Mesenchymal stem cell (in vitro differentiated cells and primary cell): Measurements from ENCODE around the gene RPE65.

ENCODE experiments used
- DNase-seq: peaks from one replicate; pipeline ENCODE4 v3.0.0-alpha.2; 2013
- H2AFZ ChIP-seq: one replicate; pipeline ENCODE4 v1.6.1; 2013; ENCODE audit warnings: low read depth, mild to moderate bottlenecking, control low read depth, inconsistent platforms, low read length, moderate library complexity
- H2AK5ac ChIP-seq: 2 replicates; pipeline ENCODE4 v1.6.1; 2013; ENCODE audit warnings: low read length, moderate library complexity, mild to moderate bottlenecking, inconsistent platforms; ENCODE audit not compliant: severe bottlenecking
- H2BK120ac ChIP-seq: one replicate; pipeline ENCODE4 v1.6.1; 2013; ENCODE audit warnings: low read depth, mild to moderate bottlenecking, inconsistent platforms, low read length, moderate library complexity
- H2BK12ac ChIP-seq, 2 experiments: one replicate each; pipeline ENCODE4 v1.6.1; 2013; ENCODE audit warnings: inconsistent platforms in 2 of 2, low read length in 2 of 2, mild to moderate bottlenecking in 2 of 2, moderate library complexity in 2 of 2, control low read depth in 1 of 2
- H2BK15ac ChIP-seq: one replicate; pipeline ENCODE4 v1.6.1; 2013; ENCODE audit warnings: mild to moderate bottlenecking, low read depth, inconsistent platforms; ENCODE audit not compliant: poor library complexity, severe bottlenecking
- H2BK5ac ChIP-seq: 2 replicates; pipeline ENCODE4 v1.6.1; 2013; ENCODE audit warnings: low read depth, mild to moderate bottlenecking, low read length, control low read depth, inconsistent platforms; ENCODE audit not compliant: poor library complexity, severe bottlenecking
- H3K14ac ChIP-seq, 2 experiments: one replicate each; pipeline ENCODE4 v1.6.1; 2013; ENCODE audit warnings: inconsistent platforms in 2 of 2, low read length in 2 of 2, control low read depth in 1 of 2, mild to moderate bottlenecking in 1 of 2, moderate library complexity in 1 of 2
- H3K18ac ChIP-seq, 2 experiments: one replicate each; pipeline ENCODE4 v1.6.1; 2013; ENCODE audit warnings: inconsistent platforms in 2 of 2, low read length in 2 of 2, control low read depth in 1 of 2, low read depth in 1 of 2, mild to moderate bottlenecking in 1 of 2
- H3K23ac ChIP-seq, 2 experiments: one replicate each; pipeline ENCODE4 v1.6.1; 2013; ENCODE audit warnings: inconsistent platforms in 2 of 2, low read length in 2 of 2, mild to moderate bottlenecking in 2 of 2, moderate library complexity in 2 of 2, control low read depth in 1 of 2
- H3K27ac ChIP-seq: 2 replicates; pipeline ENCODE4 v1.5.1; 2013; ENCODE audit warnings: mild to moderate bottlenecking, moderate library complexity, low read length, control low read depth, inconsistent platforms; ENCODE audit not compliant: poor library complexity, severe bottlenecking
- H3K27me3 ChIP-seq, 2 experiments: 2 replicates each; pipeline versions ENCODE4 v1.6.1 to v1.7.0; 2013; ENCODE audit warnings: low read length in 2 of 2, mild to moderate bottlenecking in 2 of 2, moderate library complexity in 2 of 2, control low read depth in 1 of 2, inconsistent platforms in 1 of 2; ENCODE audit not compliant: control insufficient read depth in 1 of 2, insufficient read depth in 1 of 2
- H3K36me3 ChIP-seq, 2 experiments: 2 replicates each; pipeline versions ENCODE4 v1.6.1 to v1.7.0; 2013; ENCODE audit warnings: low read length in 2 of 2, control low read depth in 1 of 2, inconsistent platforms in 1 of 2, low read depth in 1 of 2, mild to moderate bottlenecking in 1 of 2; ENCODE audit not compliant: insufficient read depth in 2 of 2, control insufficient read depth in 1 of 2
- H3K4ac ChIP-seq, 2 experiments: one replicate each; pipeline ENCODE4 v1.6.1; 2013; ENCODE audit warnings: inconsistent platforms in 2 of 2, low read length in 2 of 2, mild to moderate bottlenecking in 2 of 2, moderate library complexity in 2 of 2, control low read depth in 1 of 2, low read depth in 1 of 2
- H3K4me1 ChIP-seq: 2 replicates; pipeline ENCODE4 v1.6.1; 2013; ENCODE audit warnings: low read depth, low read length, control low read depth; ENCODE audit not compliant: control insufficient read depth, insufficient read depth
- H3K4me2 ChIP-seq: 2 replicates; pipeline ENCODE4 v1.6.1; 2013; ENCODE audit warnings: low read length, mild to moderate bottlenecking, inconsistent platforms; ENCODE audit not compliant: poor library complexity, severe bottlenecking
- H3K4me3 ChIP-seq, 2 experiments: 2 replicates each; pipeline versions ENCODE4 v1.5.1 to v1.7.0; 2013; ENCODE audit warnings: low read length in 2 of 2, mild to moderate bottlenecking in 2 of 2, control low read depth in 1 of 2, low read depth in 1 of 2; ENCODE audit not compliant: insufficient read depth in 1 of 2
- H3K79me1 ChIP-seq: replicated peaks from 2 replicates; pipeline ENCODE4 v1.6.1; 2013; ENCODE audit warnings: mild to moderate bottlenecking, control low read depth, low read length, inconsistent platforms; ENCODE audit not compliant: poor library complexity, severe bottlenecking
- H3K9ac ChIP-seq: 2 replicates; pipeline ENCODE4 v1.7.0; 2013; ENCODE audit warnings: mild to moderate bottlenecking, low read length, moderate library complexity
- H3K9me3 ChIP-seq: 2 replicates; pipeline ENCODE4 v1.7.0; 2013; ENCODE audit warnings: mild to moderate bottlenecking, low read length; ENCODE audit not compliant: control insufficient read depth
- H4K8ac ChIP-seq: one replicate; pipeline ENCODE4 v1.6.1; 2013; ENCODE audit warnings: inconsistent platforms, mild to moderate bottlenecking, low read length, moderate library complexity
- H4K91ac ChIP-seq: one replicate; pipeline ENCODE4 v1.6.1; 2013; ENCODE audit warnings: mild to moderate bottlenecking, low read length, inconsistent platforms
- WGBS: methylation state at CpG from one replicate; pipeline ENCODE4 v1.1.7; 2013; ENCODE audit warnings: mixed read lengths; 5-methylcytosine and 5-hydroxymethylcytosine counted together

RPE65 gene

GRCh38 chr1:68433395-68433794 lies 16.4 kb downstream of the RPE65 start:
- Histone ChIP-seq H2AFZ (no peak overlapping the region), H2BK12ac (no peak overlapping the region), H3K27me3 (peaks cover 0 to 2% of the 10 kb centered on the region in 2 experiments), H3K14ac (no peak overlapping the region), H3K36me3 (no peaks in the 10 kb centered on the region), H3K27ac (no peak overlapping the region), H3K9ac (no peak overlapping the region), H3K79me1 (no peaks in the 10 kb centered on the region), H3K4me3 (no peak overlapping the region), H3K18ac (no peak overlapping the region), H3K23ac (no peak overlapping the region), H4K8ac (no peak overlapping the region), H3K4me1 (no peaks in the 10 kb centered on the region), H2AK5ac (no peak overlapping the region), H2BK5ac (no peak overlapping the region), H2BK120ac (no peak overlapping the region), H2BK15ac (no peak overlapping the region), H3K9me3 (no peaks in the 10 kb centered on the region), H3K4me2 (no peak overlapping the region), H3K4ac (no peak overlapping the region), H4K91ac (no peak overlapping the region)
- DNase-seq: no peak
- WGBS: 95% methylated on average over 2 of the region's 2 CpGs

GRCh38 chr1:68431076-68431475 lies 18.7 kb downstream of the RPE65 start:
- no peaks in the 10 kb centered on the region for H3K27me3 ChIP-seq
- no peak overlapping the region for H3K18ac ChIP-seq
- 96% methylated on average over 3 of the region's 3 CpGs for WGBS
- no peaks in the 10 kb centered on the region for H3K79me1 ChIP-seq
- H3K9me3 ChIP-seq: no peaks in the 10 kb centered on the region
- no peak overlapping the region for H3K4me3 ChIP-seq
- H4K91ac ChIP-seq: no peak overlapping the region
- DNase-seq: no peak
- H3K36me3 ChIP-seq: no peaks in the 10 kb centered on the region
- H3K27ac ChIP-seq: no peak overlapping the region
- H2BK120ac ChIP-seq: no peak overlapping the region
- no peak overlapping the region for H3K9ac ChIP-seq
- H3K4me1 ChIP-seq: no peaks in the 10 kb centered on the region
- H2BK5ac ChIP-seq: no peak overlapping the region
- no peak overlapping the region for H2AK5ac ChIP-seq
- no peak overlapping the region for H4K8ac ChIP-seq
- no peak overlapping the region for H2BK12ac ChIP-seq
- H2AFZ ChIP-seq: no peak overlapping the region
- H3K14ac ChIP-seq: no peak overlapping the region
- no peak overlapping the region for H3K4ac ChIP-seq
- no peak overlapping the region for H3K23ac ChIP-seq
- H2BK15ac ChIP-seq: no peak overlapping the region
- no peak overlapping the region for H3K4me2 ChIP-seq

DNA sequence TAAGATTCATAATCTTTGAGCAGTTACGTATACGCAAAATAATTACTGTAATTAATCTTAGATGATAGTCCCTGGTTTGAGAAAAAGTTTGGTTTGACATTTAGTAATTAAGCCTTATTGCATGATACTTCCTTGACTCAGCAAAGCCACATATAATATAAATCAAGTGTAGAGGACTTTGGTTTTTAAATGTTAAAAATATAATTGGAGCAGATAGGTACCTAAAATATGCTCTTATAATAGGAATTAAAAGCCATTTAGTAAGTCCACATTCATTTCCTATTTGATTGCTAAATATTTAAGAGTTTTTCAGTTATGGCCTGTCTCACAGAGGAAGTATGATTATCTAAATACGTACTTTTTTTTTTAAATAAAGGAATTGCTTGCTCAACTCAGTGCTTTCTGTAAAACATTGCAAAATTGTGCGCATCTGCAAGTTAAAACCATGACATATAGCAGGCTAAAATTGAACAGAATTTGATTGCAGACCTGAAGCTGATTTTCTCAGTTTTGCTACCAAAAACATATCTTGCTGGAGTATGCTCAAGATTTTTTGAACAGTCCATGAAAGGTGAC lies 20.4 kb downstream of the RPE65 start:
- Histone ChIP-seq H3K27me3 (no peaks in the 10 kb centered on the region), H2BK5ac (no peak overlapping the region), H3K4me3 (no peak overlapping the region), H3K27ac (no peak overlapping the region), H4K8ac (no peak overlapping the region), H3K79me1 (no peaks in the 10 kb centered on the region), H2BK15ac (no peak overlapping the region), H3K4me2 (no peak overlapping the region), H2BK12ac (no peak overlapping the region), H3K9me3 (no peaks in the 10 kb centered on the region), H3K14ac (no peak overlapping the region), H4K91ac (no peak overlapping the region), H3K18ac (no peak overlapping the region), H3K4ac (no peak overlapping the region), H3K9ac (no peak overlapping the region), H2BK120ac (no peak overlapping the region), H3K4me1 (no peaks in the 10 kb centered on the region), H2AFZ (no peak overlapping the region), H2AK5ac (no peak overlapping the region), H3K23ac (no peak overlapping the region), H3K36me3 (no peaks in the 10 kb centered on the region)
- no peak for DNase-seq
- 100% methylated on average over 2 of the region's 4 CpGs for WGBS

DNA sequence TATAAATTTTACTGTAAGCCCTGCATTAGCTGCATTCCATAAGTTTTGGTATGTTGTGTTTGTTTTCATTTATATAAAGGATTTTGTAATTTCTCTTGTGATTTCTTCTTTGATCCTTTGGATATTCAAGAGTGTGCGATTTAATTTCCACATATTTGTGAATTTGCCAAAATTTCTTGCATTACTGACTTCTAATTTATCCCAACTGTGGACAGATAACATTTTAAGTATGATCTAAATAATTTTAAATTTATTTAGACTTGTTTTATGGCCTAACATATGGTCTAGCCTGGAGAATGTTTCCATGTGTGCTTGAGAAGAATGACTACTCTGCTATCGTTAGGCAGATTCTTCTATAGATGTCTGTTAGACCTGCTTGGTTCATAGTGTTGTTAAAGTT lies 23.2 kb downstream of the RPE65 start:
- Histone ChIP-seq H2BK5ac (no peak overlapping the region), H3K18ac (no peak overlapping the region), H2BK12ac (no peak overlapping the region), H3K4ac (no peak overlapping the region), H3K14ac (no peak overlapping the region), H3K4me3 (no peak overlapping the region), H3K9ac (no peak overlapping the region), H2AFZ (no peak overlapping the region), H3K9me3 (no peaks in the 10 kb centered on the region), H3K79me1 (no peaks in the 10 kb centered on the region), H3K27me3 (no peaks in the 10 kb centered on the region), H3K27ac (no peak overlapping the region), H3K23ac (no peak overlapping the region), H2BK15ac (no peak overlapping the region), H3K4me2 (no peak overlapping the region), H2AK5ac (no peak overlapping the region), H2BK120ac (no peak overlapping the region), H3K36me3 (no peaks in the 10 kb centered on the region), H4K91ac (no peak overlapping the region), H4K8ac (no peak overlapping the region), H3K4me1 (no peaks in the 10 kb centered on the region)
- 100% methylated on average over 1 of the region's 2 CpGs for WGBS
- no peak for DNase-seq
